Panc1 (cell line): ENCODE measurements around the gene PAK1.

ENCODE experiments used
- POLR2AphosphoS5 ChIP-seq: IDR thresholded peaks from 2 replicates; pipeline ENCODE4 v1.6.1; 2012; ENCODE audit warnings: mild to moderate bottlenecking, low read depth, low read length, moderate library complexity
- SIN3A ChIP-seq: IDR thresholded peaks from 2 replicates; pipeline ENCODE4 v1.6.1; 2012; ENCODE audit warnings: low read depth, mild to moderate bottlenecking, low read length, moderate library complexity, borderline replicate concordance; ENCODE audit not compliant: insufficient read depth
- TF ChIP-seq, protein P1 (sequence below): fragments of 450-650 bp; IDR thresholded peaks from 2 replicates; pipeline ENCODE4 v1.5.1; 2017; ENCODE audit warnings: mild to moderate bottlenecking
- TF ChIP-seq, protein P2 (sequence below), 2 experiments: IDR thresholded peaks; 2 replicates each; pipeline ENCODE4 v1.6.1; 2011 to 2012; ENCODE audit warnings: low read depth in 2 of 2, control low read depth in 1 of 2, low read length in 1 of 2, mild to moderate bottlenecking in 1 of 2, moderate library complexity in 1 of 2; ENCODE audit not compliant: insufficient read depth in 1 of 2

DNA sequence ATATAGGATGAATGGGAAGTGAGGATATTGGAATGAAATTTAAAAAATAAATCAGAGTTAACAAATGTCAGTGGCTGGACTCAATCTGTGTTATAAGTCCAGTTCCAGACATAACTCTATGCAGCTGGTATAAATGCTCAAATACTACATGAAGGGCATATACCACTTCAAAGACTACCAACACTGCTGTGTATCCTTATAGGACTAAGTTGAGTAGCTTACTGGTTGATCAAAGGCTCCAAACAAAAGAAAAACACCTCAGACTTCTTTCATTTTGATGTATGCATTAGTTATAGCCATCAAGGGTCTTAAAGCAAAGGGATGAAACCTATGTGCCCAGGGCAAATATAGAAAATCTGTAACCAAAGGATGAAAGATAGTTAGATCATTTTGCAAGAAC lies 86.2 kb downstream of the PAK1 start:
- TF ChIP-seq, protein P1, sequence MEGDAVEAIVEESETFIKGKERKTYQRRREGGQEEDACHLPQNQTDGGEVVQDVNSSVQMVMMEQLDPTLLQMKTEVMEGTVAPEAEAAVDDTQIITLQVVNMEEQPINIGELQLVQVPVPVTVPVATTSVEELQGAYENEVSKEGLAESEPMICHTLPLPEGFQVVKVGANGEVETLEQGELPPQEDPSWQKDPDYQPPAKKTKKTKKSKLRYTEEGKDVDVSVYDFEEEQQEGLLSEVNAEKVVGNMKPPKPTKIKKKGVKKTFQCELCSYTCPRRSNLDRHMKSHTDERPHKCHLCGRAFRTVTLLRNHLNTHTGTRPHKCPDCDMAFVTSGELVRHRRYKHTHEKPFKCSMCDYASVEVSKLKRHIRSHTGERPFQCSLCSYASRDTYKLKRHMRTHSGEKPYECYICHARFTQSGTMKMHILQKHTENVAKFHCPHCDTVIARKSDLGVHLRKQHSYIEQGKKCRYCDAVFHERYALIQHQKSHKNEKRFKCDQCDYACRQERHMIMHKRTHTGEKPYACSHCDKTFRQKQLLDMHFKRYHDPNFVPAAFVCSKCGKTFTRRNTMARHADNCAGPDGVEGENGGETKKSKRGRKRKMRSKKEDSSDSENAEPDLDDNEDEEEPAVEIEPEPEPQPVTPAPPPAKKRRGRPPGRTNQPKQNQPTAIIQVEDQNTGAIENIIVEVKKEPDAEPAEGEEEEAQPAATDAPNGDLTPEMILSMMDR: no peak
- TF ChIP-seq POLR2AphosphoS5: no peak
- TF ChIP-seq SIN3A: no peak
- TF ChIP-seq, protein P2, sequence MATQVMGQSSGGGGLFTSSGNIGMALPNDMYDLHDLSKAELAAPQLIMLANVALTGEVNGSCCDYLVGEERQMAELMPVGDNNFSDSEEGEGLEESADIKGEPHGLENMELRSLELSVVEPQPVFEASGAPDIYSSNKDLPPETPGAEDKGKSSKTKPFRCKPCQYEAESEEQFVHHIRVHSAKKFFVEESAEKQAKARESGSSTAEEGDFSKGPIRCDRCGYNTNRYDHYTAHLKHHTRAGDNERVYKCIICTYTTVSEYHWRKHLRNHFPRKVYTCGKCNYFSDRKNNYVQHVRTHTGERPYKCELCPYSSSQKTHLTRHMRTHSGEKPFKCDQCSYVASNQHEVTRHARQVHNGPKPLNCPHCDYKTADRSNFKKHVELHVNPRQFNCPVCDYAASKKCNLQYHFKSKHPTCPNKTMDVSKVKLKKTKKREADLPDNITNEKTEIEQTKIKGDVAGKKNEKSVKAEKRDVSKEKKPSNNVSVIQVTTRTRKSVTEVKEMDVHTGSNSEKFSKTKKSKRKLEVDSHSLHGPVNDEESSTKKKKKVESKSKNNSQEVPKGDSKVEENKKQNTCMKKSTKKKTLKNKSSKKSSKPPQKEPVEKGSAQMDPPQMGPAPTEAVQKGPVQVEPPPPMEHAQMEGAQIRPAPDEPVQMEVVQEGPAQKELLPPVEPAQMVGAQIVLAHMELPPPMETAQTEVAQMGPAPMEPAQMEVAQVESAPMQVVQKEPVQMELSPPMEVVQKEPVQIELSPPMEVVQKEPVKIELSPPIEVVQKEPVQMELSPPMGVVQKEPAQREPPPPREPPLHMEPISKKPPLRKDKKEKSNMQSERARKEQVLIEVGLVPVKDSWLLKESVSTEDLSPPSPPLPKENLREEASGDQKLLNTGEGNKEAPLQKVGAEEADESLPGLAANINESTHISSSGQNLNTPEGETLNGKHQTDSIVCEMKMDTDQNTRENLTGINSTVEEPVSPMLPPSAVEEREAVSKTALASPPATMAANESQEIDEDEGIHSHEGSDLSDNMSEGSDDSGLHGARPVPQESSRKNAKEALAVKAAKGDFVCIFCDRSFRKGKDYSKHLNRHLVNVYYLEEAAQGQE (IDR thresholded peaks at IDR 0.05; ENCODE audit: insufficient read depth in 1 of 2, low read depth in 2 of 2, low read length in 1 of 2): no peak
